Stimulated activated naive CD8-positive, alpha-beta T cell treated with anti-CD3 and anti-CD28 coated beads, Interleukin-15, amount 100 ng/mL, for 72 hours (primary cell): ENCODE data around the gene MXD4.
"Not testable (repeated sequence)": the region's sequence is repeated elsewhere in the genome, so short reads cannot be mapped to it uniquely, and the experiment has no call there.

Experiments used
- ATAC-seq: fragments of 150-1000 bp; cut with Tn5 transposase; 2 replicates; pipeline ENCODE4 v1.10.0; 2021; ENCODE audit warnings: mild to moderate bottlenecking, moderate library complexity
- DNase-seq, 2 donors: peaks; one replicate each; pipeline ENCODE4 v3.0.0; 2021 to 2022
- H3K27ac Mint-ChIP-seq, 2 donors: one replicate each; pipeline ENCODE4 v1.8.0; 2022; ENCODE audit warnings: mild to moderate bottlenecking in 2 of 2, mixed read lengths in 2 of 2, moderate library complexity in 2 of 2
- H3K27me3 Mint-ChIP-seq: one replicate; pipeline ENCODE4 v1.8.0; 2022; ENCODE audit warnings: mixed read lengths
- H3K4me1 Mint-ChIP-seq: one replicate; pipeline ENCODE4 v1.8.0; 2022; ENCODE audit warnings: mild to moderate bottlenecking, mixed read lengths
- H3K4me3 Mint-ChIP-seq, 2 donors: one replicate each; pipeline ENCODE4 v1.8.0; 2022; ENCODE audit warnings: mild to moderate bottlenecking in 2 of 2, mixed read lengths in 2 of 2, moderate library complexity in 1 of 2
- H3K9me3 Mint-ChIP-seq, 2 donors: one replicate each; pipeline ENCODE4 v1.8.0; 2022; ENCODE audit warnings: mixed read lengths in 2 of 2

Gene MXD4

GRCh38 chr4:2245787-2246275, 16.1 kb downstream of the MXD4 start:
- Mint-ChIP-seq H3K27me3 (no peaks in the 10 kb centered on the region), H3K4me1 (peaks cover 31% of the 10 kb centered on the region), H3K4me3 (no peak overlapping the region), H3K27ac (no peak overlapping the region), H3K9me3 (no peaks in the 10 kb centered on the region)
- ATAC-seq, result no peak
- no peak for DNase-seq

GRCh38 chr4:2245057-2245786, 16.7 kb downstream of the MXD4 start:
- H3K4me3 Mint-ChIP-seq, result no peak overlapping the region
- DNase-seq (no peak), ATAC-seq (no peak)
- H3K27ac Mint-ChIP-seq, result no peak overlapping the region
- H3K4me1 Mint-ChIP-seq, result peaks cover 37% of the 10 kb centered on the region
- H3K27me3 Mint-ChIP-seq, result no peaks in the 10 kb centered on the region
- no peaks in the 10 kb centered on the region for H3K9me3 Mint-ChIP-seq

GRCh38 chr4:2243681-2244380, 18.1 kb downstream of the MXD4 start:
- H3K27me3 Mint-ChIP-seq, result no peaks in the 10 kb centered on the region
- peaks cover 49% of the 10 kb centered on the region for H3K4me1 Mint-ChIP-seq
- H3K4me3 Mint-ChIP-seq, result peak overlapping the region in 1 of 2 donors; percentile 34
- peak overlapping the region; percentile 10 to 81 for H3K27ac Mint-ChIP-seq
- peak in 1 of 2 donors; percentile 12 for DNase-seq
- H3K9me3 Mint-ChIP-seq, result no peaks in the 10 kb centered on the region
- no peak for ATAC-seq

- H3K27ac Mint-ChIP-seq, result peak within 1 kb of the TSS; percentile 91 to 97
- peaks cover 67% of the 10 kb centered on the region for H3K4me1 Mint-ChIP-seq
- DNase-seq (peak; percentile 100), ATAC-seq (peak; percentile 92)
- H3K4me3 Mint-ChIP-seq, result peak within 1 kb of the TSS; percentile 88 to 96
- H3K27me3 Mint-ChIP-seq, result no peaks in the 10 kb centered on the region
- H3K9me3 Mint-ChIP-seq, result no peaks in the 10 kb centered on the region
Observed at GRCh38 chr4:2241410-2242353, 20.2 kb downstream of the MXD4 start, which contains the start of the genes HAUS3 and POLN. Gene HAUS3, minus strand, starts transcription at chr4:2242121. Its CDS starts 1,175 bp downstream, at chr4:2240946. Gene POLN, minus strand, starts transcription at chr4:2242121. Its CDS starts 12,890 bp downstream, at chr4:2229231.

- Mint-ChIP-seq H3K27ac (peak overlapping the region; percentile 91 to 97), H3K27me3 (no peaks in the 10 kb centered on the region), H3K4me3 (peak overlapping the region; percentile 88 to 96), H3K9me3 (no peaks in the 10 kb centered on the region), H3K4me1 (peaks cover 67% of the 10 kb centered on the region)
- ATAC-seq (no peak), DNase-seq (no peak)
Observed at GRCh38 chr4:2241003-2241402, 20.9 kb downstream of the MXD4 start.

- Mint-ChIP-seq H3K27ac (peak overlapping the region in 1 of 2 donors; percentile 28), H3K9me3 (no peaks in the 10 kb centered on the region)
Observed at GRCh38 chr4:2236944-2237666, 24.8 kb downstream of the MXD4 start.

GRCh38 chr4:2231082-2231481, 30.8 kb downstream of the MXD4 start:
- no peaks in the 10 kb centered on the region for H3K9me3 Mint-ChIP-seq
- no peak for ATAC-seq

More at GRCh38 chr4:2236944-2237666, 24.8 kb downstream of the MXD4 start:
- Mint-ChIP-seq H3K4me3 (peak overlapping the region; percentile 6 to 55), H3K4me1 (peaks cover 71% of the 10 kb centered on the region), H3K27me3 (no peaks in the 10 kb centered on the region)
- no peak for DNase-seq
- ATAC-seq, result no peak

GRCh38 chr4:2226261-2226660, 35.6 kb downstream of the MXD4 start:
- Mint-ChIP-seq H3K27ac (peak overlapping the region in 1 of 2 donors; percentile 35), H3K4me3 (no peak overlapping the region), H3K9me3 (no peaks in the 10 kb centered on the region), H3K27me3 (no peaks in the 10 kb centered on the region), H3K4me1 (peaks cover 6% of the 10 kb centered on the region)
- no peak for DNase-seq
- no peak for ATAC-seq

More at GRCh38 chr4:2231082-2231481, 30.8 kb downstream of the MXD4 start:
- H3K4me3 Mint-ChIP-seq, result no peak overlapping the region
- no peaks in the 10 kb centered on the region for H3K27me3 Mint-ChIP-seq
- no peak for DNase-seq
- H3K27ac Mint-ChIP-seq, result no peak overlapping the region
- peaks cover 38% of the 10 kb centered on the region for H3K4me1 Mint-ChIP-seq

- H3K9me3 Mint-ChIP-seq, result no peaks in the 10 kb centered on the region
- H3K27ac Mint-ChIP-seq, result no peak overlapping the region
- no peaks in the 10 kb centered on the region for H3K27me3 Mint-ChIP-seq
- peaks cover 8% of the 10 kb centered on the region for H3K4me1 Mint-ChIP-seq
- ATAC-seq (no peak), DNase-seq (no peak)
- H3K4me3 Mint-ChIP-seq, result no peak overlapping the region
Observed at GRCh38 chr4:2222838-2223237, 39.1 kb downstream of the MXD4 start.

GRCh38 chr4:2221378-2221777, 40.5 kb downstream of the MXD4 start:
- H3K27ac Mint-ChIP-seq, ATAC-seq, H3K27me3 Mint-ChIP-seq, H3K9me3 Mint-ChIP-seq, DNase-seq, H3K4me1 Mint-ChIP-seq, H3K4me3 Mint-ChIP-seq: not testable (repeated sequence)

GRCh38 chr4:2220016-2220630, 41.8 kb downstream of the MXD4 start:
- Mint-ChIP-seq H3K27ac (no peak overlapping the region), H3K4me1 (peaks cover 8% of the 10 kb centered on the region), H3K9me3 (no peaks in the 10 kb centered on the region), H3K4me3 (no peak overlapping the region), H3K27me3 (no peaks in the 10 kb centered on the region)
- DNase-seq (peak; percentile 72 to 74), ATAC-seq (peak; percentile 90)

GRCh38 chr4:2219233-2219760, 42.6 kb downstream of the MXD4 start:
- Mint-ChIP-seq H3K4me1 (peaks cover 8% of the 10 kb centered on the region), H3K27ac (no peak overlapping the region), H3K4me3 (no peak overlapping the region), H3K27me3 (no peaks in the 10 kb centered on the region), H3K9me3 (no peaks in the 10 kb centered on the region)
- ATAC-seq, result no peak
- no peak for DNase-seq

GRCh38 chr4:2218436-2218835, 43.5 kb downstream of the MXD4 start:
- Mint-ChIP-seq H3K27ac (no peak overlapping the region), H3K4me1 (peaks cover 8% of the 10 kb centered on the region), H3K27me3 (no peaks in the 10 kb centered on the region), H3K9me3 (no peaks in the 10 kb centered on the region), H3K4me3 (no peak overlapping the region)
- DNase-seq (no peak), ATAC-seq (no peak)

- no peaks in the 10 kb centered on the region for H3K27me3 Mint-ChIP-seq
- H3K9me3 Mint-ChIP-seq, result no peaks in the 10 kb centered on the region
- DNase-seq, result no peak
- no peak overlapping the region for H3K27ac Mint-ChIP-seq
- H3K4me3 Mint-ChIP-seq, result no peak overlapping the region
- no peak for ATAC-seq
- peaks cover 8% of the 10 kb centered on the region for H3K4me1 Mint-ChIP-seq
Observed at GRCh38 chr4:2217726-2218125, 44.2 kb downstream of the MXD4 start.
